PC-9 (cell line): ENCODE results near the gene F13B. TPM values are rescaled to one million over a fixed set of nuclear protein-coding genes. Genes with fewer than 3 reads are reported as not detected.
A peak's percentile ranks its signal among the peaks of the same experiment; 100 is the strongest.

Experiments
- BruUV-seq: library from RNA; stranded (reverse); fragments of 400-500 nt; replicated peaks from 2 replicates; lab custom pipeline; 2021; lab: Mats Ljungman, UMichigan
- CTCF ChIA-PET: fragments of 300-600 bp; sonication (Branson Sonifier 250); formaldehyde crosslinking; loops from one replicate; lab custom pipeline; 2022; ENCODE audit warnings: antibody characterized with exemption; lab: Charles Lee
- POLR2A ChIA-PET: fragments of 300-600 bp; sonication (Branson Sonifier 250); formaldehyde crosslinking; loops from one replicate; lab custom pipeline; 2022; ENCODE audit warnings: antibody characterized with exemption; ENCODE audit not compliant: unreplicated experiment; lab: Charles Lee
- DNase-seq, 2 experiments: peaks; one replicate each; pipeline versions ENCODE4 v3.0.0 to v3.0.0-alpha.2; 2015 to 2022; ENCODE audit warnings: mixed read lengths in 1 of 2
- H2AFZ ChIP-seq: fragments of 200-600 bp; sonication (generic); 2 replicates; pipeline ENCODE4 v1.8.1; 2017; ENCODE audit warnings: antibody characterized with exemption
- H3F3A ChIP-seq: fragments of 200-600 bp; sonication (generic); 2 replicates; pipeline ENCODE4 v1.8.1; 2017; ENCODE audit warnings: antibody characterized with exemption, mild to moderate bottlenecking, low read depth; ENCODE audit not compliant: insufficient read depth
- H3K27ac ChIP-seq: fragments of 200-600 bp; sonication (generic); 2 replicates; pipeline ENCODE4 v1.6.1; 2016; ENCODE audit warnings: mixed run types
- H3K27me3 ChIP-seq: fragments of 200-600 bp; sonication (generic); 2 replicates; pipeline ENCODE4 v1.6.1; 2016; ENCODE audit warnings: low read depth, mixed run types; ENCODE audit not compliant: insufficient read depth
- H3K36me3 ChIP-seq: fragments of 200-600 bp; sonication (generic); 2 replicates; pipeline ENCODE4 v1.6.1; 2016; ENCODE audit warnings: low read depth, mixed run types
- H3K4me1 ChIP-seq: fragments of 200-600 bp; sonication (generic); replicated peaks from 2 replicates; pipeline ENCODE4 v1.6.1; 2016; ENCODE audit warnings: mixed run types; ENCODE audit not compliant: insufficient read depth
- H3K4me2 ChIP-seq: fragments of 200-600 bp; sonication (generic); 2 replicates; pipeline ENCODE4 v1.6.1; 2017; ENCODE audit warnings: mixed run types
- H3K4me3 ChIP-seq: fragments of 200-600 bp; sonication (generic); 2 replicates; pipeline ENCODE4 v1.6.1; 2016; ENCODE audit warnings: mixed run types
- H3K79me2 ChIP-seq: fragments of 200-600 bp; sonication (generic); 2 replicates; pipeline ENCODE4 v1.6.1; 2017; ENCODE audit warnings: low read depth, mixed run types
- H3K9me2 ChIP-seq: fragments of 200-600 bp; sonication (generic); 2 replicates; pipeline ENCODE4 v1.8.1; 2017; ENCODE audit warnings: mild to moderate bottlenecking; ENCODE audit not compliant: insufficient read depth
- H3K9me3 ChIP-seq: fragments of 200-600 bp; sonication (generic); 2 replicates; pipeline ENCODE4 v1.8.1; 2016; ENCODE audit warnings: low read depth; ENCODE audit not compliant: insufficient read depth
- H4K20me1 ChIP-seq: fragments of 200-600 bp; sonication (generic); 2 replicates; pipeline ENCODE4 v1.8.1; 2017; ENCODE audit not compliant: insufficient read depth
- CTCF ChIP-seq: fragments of 200-600 bp; sonication (generic); conservative IDR thresholded peaks from 2 replicates; pipeline ENCODE4 v1.6.1; 2017; ENCODE audit warnings: mixed run types, antibody characterized with exemption, mild to moderate bottlenecking, moderate library complexity
- EZH2 ChIP-seq: fragments of 200-600 bp; sonication (generic); IDR thresholded peaks from 2 replicates; pipeline ENCODE4 v1.8.0; 2017; ENCODE audit warnings: antibody characterized with exemption, low read depth
- intact Hi-C: fragments of 100-400 bp; cut with micrococcal nuclease; formaldehyde crosslinking; loops from one replicate; pipeline ENCODE4 v1.10.0; 2022; ENCODE audit not compliant: unreplicated experiment
- total RNA-seq: library from RNA; stranded (reverse); gene quantifications from 2 replicates; pipeline ENCODE4 v1.2.3, GENCODE V29; 2021

F13B gene
- total RNA-seq, 1 experiment from 2014 or later = not detected

- POLR2A ChIA-PET = no interaction called here
- H3K9me2 ChIP-seq = no peaks in the 10 kb centered on the region
- no peaks in the 10 kb centered on the region for H3K79me2 ChIP-seq
- intact Hi-C loops = no loop called here
- no TSS peak for BruUV-seq
- no peak for TF ChIP-seq EZH2
- TF ChIP-seq CTCF = no peak
- H3K36me3 ChIP-seq = no peaks in the 10 kb centered on the region
- H2AFZ ChIP-seq = no peak overlapping the region
- H3F3A ChIP-seq = no peaks in the 10 kb centered on the region
- no peak overlapping the region for H3K4me2 ChIP-seq
- no peaks in the 10 kb centered on the region for H3K9me3 ChIP-seq
- CTCF ChIA-PET = no interaction called here
- no peaks in the 10 kb centered on the region for H3K27me3 ChIP-seq
- no peaks in the 10 kb centered on the region for H4K20me1 ChIP-seq
- H3K4me1 ChIP-seq = no peaks in the 10 kb centered on the region
- no peak overlapping the region for H3K4me3 ChIP-seq
- DNase-seq = no peak
- H3K27ac ChIP-seq = no peak overlapping the region
Observed at GRCh38 chr1:197065559-197065958, 1.5 kb downstream of the F13B start.

- Histone ChIP-seq H3K27ac (no peak overlapping the region), H3K36me3 (no peaks in the 10 kb centered on the region), H3F3A (no peaks in the 10 kb centered on the region), H3K4me1 (no peaks in the 10 kb centered on the region), H3K4me3 (no peak overlapping the region), H3K9me2 (no peaks in the 10 kb centered on the region), H3K4me2 (no peak overlapping the region), H3K27me3 (no peaks in the 10 kb centered on the region), H3K9me3 (no peaks in the 10 kb centered on the region), H4K20me1 (no peaks in the 10 kb centered on the region), H3K79me2 (no peaks in the 10 kb centered on the region), H2AFZ (peak overlapping the region; percentile 48; the same call in 1 of the 2 replicates)
- BruUV-seq = no TSS peak
- CTCF ChIA-PET = no interaction called here
- TF ChIP-seq EZH2 = no peak
- no peak for TF ChIP-seq CTCF
- intact Hi-C loops = no loop called here
- no peak for DNase-seq
- POLR2A ChIA-PET = no interaction called here
Observed at GRCh38 chr1:197063212-197063611, 3.8 kb downstream of the F13B start.

GRCh38 chr1:197062692-197063091 is 4.4 kb downstream of the F13B start:
- no peaks in the 10 kb centered on the region for H3K36me3 ChIP-seq
- no peak overlapping the region for H3K4me3 ChIP-seq
- no peaks in the 10 kb centered on the region for H3K79me2 ChIP-seq
- H4K20me1 ChIP-seq = no peaks in the 10 kb centered on the region
- H3K27me3 ChIP-seq = no peaks in the 10 kb centered on the region
- no TSS peak for BruUV-seq
- no peaks in the 10 kb centered on the region for H3K9me3 ChIP-seq
- no peak overlapping the region for H3K27ac ChIP-seq
- H3F3A ChIP-seq = no peaks in the 10 kb centered on the region
- intact Hi-C loops = no loop called here
- DNase-seq = no peak
- H3K4me2 ChIP-seq = no peak overlapping the region
- no peaks in the 10 kb centered on the region for H3K9me2 ChIP-seq
- no peaks in the 10 kb centered on the region for H3K4me1 ChIP-seq
- no peak for TF ChIP-seq EZH2
- no peak for TF ChIP-seq CTCF
- peak overlapping the region; percentile 29; the same call in 1 of the 2 replicates for H2AFZ ChIP-seq
- ChIA-PET POLR2A (no interaction called here), CTCF (no interaction called here)
